ENCODE data around the gene PDCD4. TPM values are rescaled to one million over a fixed set of nuclear protein-coding genes. Genes with fewer than 3 reads are reported as not detected.

Gene PDCD4
- total RNA-seq, result 80.8 and 81.2 TPM in 2 replicates

DNA sequence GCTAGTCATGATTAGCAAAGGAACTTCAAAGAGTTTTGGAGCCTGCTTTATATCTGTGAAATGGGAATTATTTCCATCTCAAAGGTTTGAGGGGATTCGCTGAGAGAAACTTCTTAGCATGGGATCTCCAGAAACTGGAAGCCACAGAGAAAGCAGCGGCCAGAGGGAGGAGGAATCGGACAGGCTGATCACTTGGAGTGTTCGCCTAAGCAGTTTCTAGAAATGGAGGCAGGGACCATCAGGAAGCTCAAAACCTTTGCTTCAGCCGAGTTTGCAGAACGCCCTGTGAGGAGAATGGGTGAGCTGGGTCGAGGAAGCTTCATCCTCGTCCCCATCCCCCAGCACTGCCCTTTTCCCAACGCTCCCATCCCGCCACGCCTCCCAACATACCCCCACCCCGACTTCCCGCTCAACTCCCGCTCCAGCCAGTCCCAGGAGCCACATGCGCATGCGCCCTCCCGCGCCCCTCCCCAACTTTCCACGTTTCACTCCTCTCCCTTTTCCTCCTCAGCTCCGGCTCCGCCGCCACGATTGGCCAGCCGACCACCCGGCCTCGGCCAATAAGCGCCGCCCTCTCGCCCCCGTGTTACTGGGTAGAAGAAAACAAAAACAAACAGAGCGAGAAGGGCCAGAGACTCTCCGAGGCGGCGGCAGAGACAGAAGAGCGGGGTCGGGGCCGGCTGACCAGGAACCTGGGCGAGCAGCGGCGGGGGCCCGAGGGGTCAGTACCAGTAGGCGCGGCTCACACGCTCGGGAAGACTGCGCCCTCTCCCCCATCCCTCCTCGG is at the start of gene PDCD4:
TSS of gene PDCD4 (plus strand) at position 631 of the 787 bp plus-strand sequence. CDS start 4,100 bp downstream, outside the sequence.

DNA sequence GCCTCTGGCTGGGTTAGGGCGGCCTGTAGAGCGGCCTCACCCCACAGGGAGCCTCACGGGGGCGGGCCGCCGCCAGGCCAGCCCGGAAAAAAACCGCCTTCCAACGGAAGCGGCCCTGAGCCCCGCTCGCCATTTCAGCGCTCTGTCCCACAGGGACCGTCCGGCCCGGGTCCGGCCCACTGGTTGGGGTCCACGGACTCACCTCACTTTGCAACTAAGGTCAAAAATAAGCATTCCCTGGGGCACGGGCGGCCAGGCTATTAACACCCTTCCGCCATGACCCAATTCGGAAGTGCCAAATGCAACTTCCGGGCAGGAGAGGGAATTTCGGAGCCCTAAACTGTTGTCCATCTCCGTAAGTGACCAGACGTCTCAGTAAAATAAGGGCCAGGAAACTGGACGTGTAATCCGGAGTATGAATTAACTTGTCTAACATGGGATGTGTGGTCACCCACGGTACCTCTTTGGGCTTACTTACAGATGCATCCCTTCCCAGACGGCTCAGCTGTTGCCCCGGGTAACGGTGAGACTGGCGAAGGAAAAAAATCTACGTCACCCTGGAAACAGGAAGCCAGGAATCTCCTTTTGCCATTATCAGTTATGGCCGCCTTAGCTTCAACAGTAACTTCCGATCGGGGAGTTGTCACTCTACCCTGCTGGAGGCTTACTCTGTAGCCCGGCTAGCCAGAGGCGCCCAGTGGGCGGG is 47.1 kb downstream of the PDCD4 start, which contains the start of gene BBIP1:
TSS of gene BBIP1 (minus strand) at position 538 of the 706 bp plus-strand sequence. CDS start 1,023 bp downstream, outside the sequence.

DNA sequence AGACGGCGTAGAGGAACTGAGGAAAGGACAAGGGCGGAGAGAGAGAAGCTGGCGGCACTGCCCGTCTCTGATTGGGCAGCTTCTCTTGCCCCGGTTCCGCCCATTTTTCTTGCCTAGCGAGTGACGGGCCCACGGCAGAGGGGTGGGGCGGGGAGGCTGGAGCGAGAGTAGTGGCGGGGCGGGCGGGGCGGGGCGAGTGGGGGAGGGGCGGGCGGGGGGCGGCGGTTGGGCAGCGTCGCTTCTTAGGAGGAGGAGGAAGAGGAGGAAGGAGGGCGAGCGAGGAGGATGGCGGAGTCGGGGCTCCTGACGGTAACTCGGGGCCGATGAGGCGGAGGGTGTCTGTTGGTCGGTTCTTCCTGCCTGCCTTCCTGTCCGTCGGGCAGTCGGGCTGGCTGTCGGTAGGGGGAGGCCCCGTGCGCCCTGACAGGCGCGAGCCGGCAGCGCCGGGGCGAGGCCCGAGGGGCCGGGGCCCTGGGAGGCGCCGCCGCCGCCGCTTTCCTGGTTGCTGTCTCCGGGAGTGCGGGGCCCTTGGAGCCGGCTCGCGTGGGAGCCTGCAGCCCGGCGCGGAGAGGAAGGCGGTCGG is 47.7 kb downstream of the PDCD4 start, which contains the start of gene SHOC2:
TSS of gene SHOC2 (plus strand) at position 256 of the 583 bp plus-strand sequence. CDS start 44,755 bp downstream, outside the sequence.

Other genes with a start within 250 kb of the PDCD4 start
- not detected in 2 replicates for gene RBM20, start 227.6 kb upstream of the PDCD4 start, total RNA-seq
- 12.8 and 16.7 TPM in 2 replicates for gene BBIP1, start 47.3 kb downstream of the PDCD4 start, total RNA-seq
- gene SHOC2, start 47.7 kb downstream of the PDCD4 start, total RNA-seq, result 28.3 and 33.1 TPM in 2 replicates
- gene ADRA2A, start 205.1 kb downstream of the PDCD4 start, total RNA-seq, result 8.7 and 9.0 TPM in 2 replicates

Data from cardiac ventricle fibroblast (primary cell).